SKM-1 (cell line): ENCODE data around the gene HNRNPD.
"Not testable (repeated sequence)": the region's sequence is repeated elsewhere in the genome, so short reads cannot be mapped to it uniquely, and the experiment has no call there.

Source experiments
- DNase-seq: peaks from one replicate; lab custom pipeline; 2025; ENCODE audit not compliant: unreplicated experiment; lab: John Stamatoyannopoulos, UW

HNRNPD gene, protein sequence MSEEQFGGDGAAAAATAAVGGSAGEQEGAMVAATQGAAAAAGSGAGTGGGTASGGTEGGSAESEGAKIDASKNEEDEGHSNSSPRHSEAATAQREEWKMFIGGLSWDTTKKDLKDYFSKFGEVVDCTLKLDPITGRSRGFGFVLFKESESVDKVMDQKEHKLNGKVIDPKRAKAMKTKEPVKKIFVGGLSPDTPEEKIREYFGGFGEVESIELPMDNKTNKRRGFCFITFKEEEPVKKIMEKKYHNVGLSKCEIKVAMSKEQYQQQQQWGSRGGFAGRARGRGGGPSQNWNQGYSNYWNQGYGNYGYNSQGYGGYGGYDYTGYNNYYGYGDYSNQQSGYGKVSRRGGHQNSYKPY

DNA sequence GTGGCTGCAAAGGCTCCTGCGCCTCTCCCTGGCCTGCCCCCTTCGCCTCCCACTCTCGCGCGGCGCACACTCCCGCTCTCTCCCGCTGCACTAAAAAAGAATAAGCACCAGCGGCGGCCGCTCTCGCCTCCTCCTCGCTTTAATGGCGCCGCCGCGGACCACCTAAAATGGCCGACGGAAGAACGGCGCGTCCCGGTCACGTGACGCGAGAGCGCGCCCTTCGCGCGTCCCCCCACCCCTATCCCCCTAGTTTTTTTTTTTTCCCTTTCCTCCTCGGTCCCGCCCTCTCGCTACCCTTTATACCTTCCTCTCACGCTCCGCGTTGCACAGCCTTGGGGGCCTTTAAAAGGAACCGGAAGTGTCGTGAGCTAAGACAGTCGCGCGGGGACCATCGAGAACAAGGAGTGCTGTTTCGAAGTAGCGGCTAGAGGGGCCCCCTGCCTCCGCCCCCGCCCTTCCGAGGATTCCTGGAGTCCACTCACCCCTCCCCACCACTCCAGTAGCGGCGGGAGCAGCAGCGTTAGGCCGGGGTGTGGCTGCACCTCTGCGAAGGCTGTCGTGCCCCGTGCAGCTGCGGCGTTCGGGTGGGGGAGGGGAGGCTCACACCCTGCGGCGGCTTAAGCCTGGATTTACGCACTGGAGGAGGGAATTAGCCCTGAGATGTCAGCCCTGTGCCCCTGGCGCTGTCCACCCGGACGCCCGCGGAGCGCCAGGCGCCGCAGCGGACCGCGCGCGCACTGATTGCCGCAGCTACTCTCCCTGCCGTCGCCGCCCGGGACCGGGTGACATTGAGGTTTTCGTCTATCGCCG is at the start of gene HNRNPD:
Gene HNRNPD, minus strand, starts transcription at position 176 of the 810 bp plus-strand sequence. CDS start 313 bp downstream, outside the sequence.
- peak; percentile 98 for DNase-seq

DNA sequence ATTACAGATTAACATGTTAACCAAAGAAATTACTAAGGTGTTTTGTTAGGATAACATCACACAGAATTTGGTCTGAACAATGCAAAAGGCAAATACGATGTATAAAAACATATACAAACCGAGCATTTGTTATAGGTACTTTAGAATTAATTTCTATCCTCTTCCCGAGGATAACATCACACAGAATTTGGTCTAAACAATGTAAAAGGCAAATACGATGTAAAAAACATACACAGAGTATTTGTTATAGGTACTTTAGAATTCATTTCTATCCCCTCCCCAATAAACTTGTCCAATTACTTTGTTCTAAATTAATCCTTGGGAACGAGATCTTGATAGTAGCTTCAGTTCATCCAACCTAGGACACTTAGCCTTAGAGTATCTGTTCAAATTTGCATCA is 48.8 kb upstream of the HNRNPD start:
- no peak for DNase-seq

DNA sequence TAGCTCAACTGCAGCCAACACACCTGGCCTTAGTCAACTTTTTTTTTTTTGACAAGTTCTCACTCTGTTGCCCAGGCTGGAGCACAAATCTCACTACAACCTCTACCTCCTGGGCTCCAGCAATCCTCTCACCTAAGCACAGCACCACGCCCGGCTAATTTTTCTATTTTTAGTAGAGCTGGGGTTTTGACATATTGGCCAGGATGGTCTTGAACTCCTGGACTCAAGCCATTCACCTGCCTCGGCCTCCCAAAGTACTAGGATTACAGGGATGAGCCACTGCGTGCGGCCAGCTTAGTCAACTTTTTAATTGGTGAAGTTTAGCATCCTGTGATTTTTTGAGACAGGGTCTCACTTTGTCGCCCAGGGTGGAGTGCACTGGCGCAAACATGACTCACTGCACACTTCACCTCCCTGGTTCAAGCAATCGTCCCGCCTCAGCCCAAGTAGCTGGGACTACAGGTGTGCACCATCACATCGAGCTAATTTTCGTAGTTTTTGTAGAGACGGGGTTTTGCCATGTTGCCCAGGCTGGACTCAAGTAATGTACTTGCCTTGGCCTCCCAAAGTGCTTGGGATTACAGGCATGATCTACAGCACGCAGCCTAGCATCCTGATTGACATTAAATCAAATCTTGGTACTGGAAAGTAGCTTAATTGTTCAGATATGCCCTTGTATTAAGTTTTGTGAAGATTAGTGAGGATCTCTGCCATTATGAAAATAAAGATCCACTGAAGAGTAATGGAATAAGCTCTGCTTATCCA is 48.2 kb upstream of the HNRNPD start:
- no peak for DNase-seq

DNA sequence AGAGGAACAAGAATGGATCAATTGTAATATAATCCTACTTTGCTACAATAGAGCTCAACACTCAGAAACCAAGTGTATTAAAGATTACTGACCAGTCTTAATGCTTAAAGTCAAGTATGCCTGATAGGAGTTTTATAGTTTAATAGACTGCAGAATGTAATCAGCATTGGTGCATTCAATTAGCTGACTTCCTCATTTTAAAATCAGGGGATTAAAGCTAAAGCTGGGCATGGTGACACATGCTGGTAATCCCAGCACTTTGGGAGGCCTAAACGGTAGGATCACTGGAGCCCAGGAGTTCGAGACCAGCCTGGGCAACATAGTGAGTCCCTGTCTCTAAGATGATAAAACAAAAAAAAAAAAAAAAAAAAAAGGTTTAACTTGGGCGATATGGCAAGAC is 45.7 kb upstream of the HNRNPD start:
- no peak for DNase-seq

DNA sequence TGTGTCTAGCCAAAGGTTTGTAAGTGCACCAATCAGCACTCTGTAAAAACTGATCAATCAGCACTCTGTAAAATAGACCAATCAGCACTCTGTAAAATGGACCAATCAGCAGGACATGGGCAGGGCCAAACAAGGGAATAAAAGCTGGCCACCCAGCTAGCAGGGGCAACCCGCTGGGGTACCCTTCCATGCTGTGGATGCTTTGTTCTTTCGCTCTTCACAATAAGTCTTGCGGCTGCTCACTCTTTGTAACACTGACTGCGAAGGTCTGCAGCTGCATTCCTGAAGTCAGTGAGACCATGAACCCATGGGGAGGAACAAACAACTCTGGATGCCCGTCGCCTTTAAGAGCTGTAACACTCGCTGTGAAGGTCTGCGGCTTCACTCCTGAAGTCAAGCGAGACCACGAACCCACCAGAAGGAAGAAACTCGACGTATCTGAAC is 42.2 kb upstream of the HNRNPD start:
- no peak for DNase-seq

DNA sequence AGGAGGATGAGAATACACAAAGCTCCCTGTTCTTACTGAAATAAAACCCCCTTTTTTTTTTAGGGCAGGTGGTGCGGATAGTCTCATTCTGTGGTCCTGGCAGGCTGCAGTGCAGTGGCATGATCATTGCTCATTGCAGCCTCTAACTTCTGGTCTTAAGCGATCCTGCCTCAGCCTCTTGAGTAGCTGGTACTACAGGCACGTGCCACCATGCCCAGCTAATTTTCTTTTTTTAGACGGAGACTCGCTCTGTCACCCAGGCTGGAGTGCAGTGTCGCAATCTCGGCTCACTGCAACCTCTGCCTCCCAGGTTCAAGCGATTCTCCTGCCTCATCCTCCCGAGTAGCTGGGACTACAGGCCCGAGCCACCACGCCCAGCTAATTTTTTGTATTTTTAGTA is 41.3 kb upstream of the HNRNPD start:
- DNase-seq = not testable (repeated sequence)

DNA sequence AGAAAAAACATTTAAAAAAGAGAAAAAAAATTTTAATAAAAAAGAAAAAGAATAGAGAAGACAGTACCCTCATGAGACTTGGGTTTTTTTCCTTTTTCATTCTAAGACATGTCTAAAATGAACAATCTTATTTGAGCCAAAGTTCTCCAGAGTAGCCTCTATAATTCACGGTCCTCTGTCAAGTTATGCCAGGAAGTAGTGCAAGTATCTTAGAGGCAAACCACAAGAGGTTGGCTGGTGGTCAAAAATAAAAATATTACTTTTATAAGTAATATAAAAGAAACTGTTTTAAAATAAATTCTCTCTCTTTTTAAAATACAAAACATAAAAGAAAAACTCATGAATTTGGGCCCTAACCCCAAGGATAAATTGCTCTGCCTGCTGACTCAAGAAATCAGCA is 29.9 kb upstream of the HNRNPD start:
- no peak for DNase-seq

DNA sequence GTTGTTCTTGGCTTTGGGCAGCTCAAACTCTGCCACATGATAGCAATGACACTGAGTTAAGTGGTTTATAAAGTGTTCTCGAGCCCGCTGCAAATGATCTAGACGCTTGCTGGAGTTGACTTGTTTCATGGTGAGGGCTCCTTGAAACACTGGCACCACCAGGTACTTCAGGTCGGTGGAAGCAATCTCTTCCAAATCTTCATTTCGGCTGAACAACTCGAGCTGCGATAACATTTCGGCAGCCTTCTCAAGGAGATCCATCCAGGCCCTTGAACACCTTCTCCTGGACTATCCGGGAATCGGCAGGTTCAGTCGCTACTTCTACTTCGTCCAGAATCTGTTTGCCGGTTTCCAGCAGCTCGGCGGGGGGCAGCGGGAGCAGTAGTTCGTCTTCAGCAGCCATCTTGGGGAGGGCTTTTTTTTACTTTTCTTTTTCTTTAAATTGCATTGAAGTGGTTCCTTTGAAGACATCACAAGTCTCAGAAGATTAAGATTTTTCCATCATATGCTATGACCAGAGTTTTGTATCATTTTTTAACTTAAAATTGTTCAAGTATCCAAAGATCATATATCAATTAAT is 28.5 kb upstream of the HNRNPD start:
- no peak for DNase-seq

DNA sequence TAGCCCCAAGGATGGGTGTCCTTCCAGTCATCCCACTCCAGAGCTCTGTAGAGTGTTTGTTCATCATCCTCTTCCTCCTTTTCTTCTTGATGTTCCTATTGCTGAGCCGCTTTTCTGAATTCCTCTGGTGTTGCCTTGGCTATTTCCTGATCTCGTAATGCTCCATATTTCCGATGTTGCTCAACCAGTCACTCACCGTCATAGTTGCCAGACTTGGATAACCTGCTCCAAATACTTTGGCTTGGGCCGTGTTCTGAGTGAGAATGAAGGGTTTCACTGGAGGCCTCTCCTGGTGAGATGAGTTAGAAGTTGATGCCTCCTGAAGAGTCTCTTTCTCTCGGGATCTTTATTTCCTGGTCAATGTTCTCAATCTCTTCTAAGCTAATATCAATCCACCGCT is 27.8 kb upstream of the HNRNPD start:
- no peak for DNase-seq

DNA sequence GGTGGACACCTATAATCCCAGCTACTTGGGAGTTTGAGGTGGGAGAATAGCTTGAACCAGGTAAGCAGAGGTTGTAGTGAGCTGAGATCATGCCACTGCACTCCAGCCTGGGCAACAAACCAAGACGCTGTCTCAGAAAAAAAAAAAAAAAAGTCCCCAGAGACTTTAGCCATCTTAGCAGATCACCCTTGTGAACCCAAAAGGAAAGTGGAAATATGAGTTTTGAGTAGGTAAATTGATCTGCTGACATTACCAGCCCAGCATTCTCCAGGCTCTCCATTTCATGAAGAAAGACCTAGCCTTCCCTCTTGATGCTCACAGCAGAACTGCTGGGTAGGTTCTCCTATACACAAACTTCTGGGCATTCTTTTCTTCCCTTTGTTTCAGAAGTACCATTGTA is 24.5 kb upstream of the HNRNPD start:
- DNase-seq = no peak

DNA sequence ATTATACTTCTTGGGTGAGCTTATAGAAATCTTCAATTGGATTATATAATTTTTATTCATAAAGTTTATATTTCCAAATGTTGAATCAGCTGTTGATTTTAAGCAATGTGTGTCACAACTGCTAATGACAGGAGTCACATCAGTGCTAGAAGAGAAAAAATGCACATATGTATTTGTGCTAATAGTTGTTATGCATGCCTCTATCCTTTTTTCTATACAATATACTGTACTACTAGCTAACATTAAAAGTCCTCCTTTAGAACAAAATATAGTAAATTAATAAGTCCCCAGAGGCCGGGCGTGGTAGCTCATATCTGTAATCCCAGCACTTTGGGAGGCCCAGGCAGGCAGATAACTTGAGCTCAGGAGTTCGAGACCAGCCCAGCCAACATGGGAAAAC is 23.7 kb upstream of the HNRNPD start:
- DNase-seq = no peak

DNA sequence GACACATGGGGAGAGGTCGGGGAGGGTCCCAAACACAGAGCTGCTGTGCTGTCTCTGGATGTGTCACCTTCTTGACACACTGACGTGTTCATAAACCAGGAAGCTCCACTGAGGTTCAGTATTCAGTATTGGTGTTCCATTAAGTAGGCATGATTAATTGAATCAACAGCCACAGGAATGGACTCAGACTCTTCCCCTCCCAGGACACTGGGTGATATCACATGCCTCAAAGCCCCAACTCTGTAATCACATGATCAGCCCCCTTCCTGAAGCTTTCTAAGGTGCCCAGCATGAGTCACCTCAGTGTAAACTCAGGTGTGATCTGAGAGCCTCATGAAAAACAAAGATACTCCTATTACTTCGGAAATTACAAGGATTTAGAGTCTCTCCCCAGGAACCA is 21.1 kb upstream of the HNRNPD start:
- no peak for DNase-seq

DNA sequence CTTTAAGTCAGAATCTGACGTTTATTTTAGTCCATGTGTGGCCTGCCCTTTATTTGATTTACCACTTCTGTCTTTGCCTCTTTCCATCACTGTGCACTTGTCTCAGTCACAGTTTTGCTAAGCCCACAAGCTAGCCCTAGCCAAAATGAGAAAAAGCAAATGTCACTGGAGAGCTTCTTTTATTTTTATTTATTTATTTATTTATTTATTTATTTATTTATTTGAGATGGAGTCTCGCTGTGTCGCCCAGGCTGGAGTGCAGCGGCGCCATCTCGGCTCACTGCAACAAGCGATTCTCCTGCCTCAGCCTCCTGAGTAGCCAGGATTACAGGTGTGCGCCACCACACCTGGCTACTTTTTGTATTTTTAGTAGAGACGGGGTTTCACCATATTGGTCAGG is 16.3 kb upstream of the HNRNPD start:
- not testable (repeated sequence) for DNase-seq

DNA sequence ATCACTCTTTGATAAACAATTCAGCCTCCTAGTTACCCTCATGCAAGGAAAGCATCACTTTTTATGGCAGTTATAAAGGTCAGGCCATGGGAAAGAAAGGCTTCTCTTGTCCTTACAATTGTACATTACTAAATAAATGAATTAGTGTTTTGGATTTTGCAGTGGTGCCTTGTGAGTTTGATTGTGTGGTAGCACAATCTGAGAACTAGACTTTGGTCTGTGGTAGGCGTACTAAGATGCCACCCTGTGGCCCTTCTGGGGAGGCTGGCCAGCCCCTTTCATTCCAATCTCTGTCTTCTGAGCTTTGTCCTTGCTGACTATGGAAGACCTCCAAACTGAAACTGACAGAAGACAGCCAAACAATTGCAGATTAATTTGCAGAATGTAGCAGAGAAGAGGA is 14.6 kb upstream of the HNRNPD start:
- DNase-seq = no peak

DNA sequence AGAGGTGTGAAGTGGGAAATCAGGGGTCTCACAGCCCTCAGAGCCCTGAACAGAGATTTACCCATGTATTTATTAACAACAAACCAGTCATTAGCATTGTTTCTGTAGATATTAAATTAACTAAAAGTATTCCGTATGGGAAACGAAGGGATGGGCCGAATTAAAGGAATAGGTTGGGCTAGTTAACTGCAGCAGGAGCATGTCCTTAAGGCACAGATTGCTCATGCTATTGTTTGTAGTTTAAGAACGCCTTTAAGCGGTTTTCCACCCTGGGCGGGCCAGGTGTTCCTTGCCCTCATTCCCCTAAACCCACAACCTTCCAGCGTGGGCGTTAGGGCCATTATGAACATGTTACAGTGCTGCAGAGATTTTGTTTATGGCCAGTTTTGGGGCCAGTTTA is 12.5 kb upstream of the HNRNPD start:
- DNase-seq = not testable (repeated sequence)

DNA sequence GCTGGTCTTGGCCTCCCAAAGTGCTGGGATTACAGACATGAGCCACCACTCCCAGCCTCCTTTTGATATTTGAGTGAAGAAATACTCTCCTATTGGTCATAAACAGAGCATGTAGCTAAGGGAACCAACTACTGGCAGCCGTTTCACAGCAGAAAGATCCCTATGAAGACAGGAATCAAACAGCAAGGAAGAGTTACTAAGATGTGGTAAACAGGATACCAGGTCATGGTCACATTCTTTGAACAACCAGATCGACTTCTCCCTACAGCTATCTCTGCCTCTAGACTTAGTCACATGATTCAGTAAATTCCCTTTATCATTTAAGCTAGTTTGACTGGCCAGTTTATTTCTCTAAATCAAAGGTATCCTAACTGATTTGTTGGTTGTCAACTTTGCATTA is 9.0 kb upstream of the HNRNPD start:
- DNase-seq = no peak

DNA sequence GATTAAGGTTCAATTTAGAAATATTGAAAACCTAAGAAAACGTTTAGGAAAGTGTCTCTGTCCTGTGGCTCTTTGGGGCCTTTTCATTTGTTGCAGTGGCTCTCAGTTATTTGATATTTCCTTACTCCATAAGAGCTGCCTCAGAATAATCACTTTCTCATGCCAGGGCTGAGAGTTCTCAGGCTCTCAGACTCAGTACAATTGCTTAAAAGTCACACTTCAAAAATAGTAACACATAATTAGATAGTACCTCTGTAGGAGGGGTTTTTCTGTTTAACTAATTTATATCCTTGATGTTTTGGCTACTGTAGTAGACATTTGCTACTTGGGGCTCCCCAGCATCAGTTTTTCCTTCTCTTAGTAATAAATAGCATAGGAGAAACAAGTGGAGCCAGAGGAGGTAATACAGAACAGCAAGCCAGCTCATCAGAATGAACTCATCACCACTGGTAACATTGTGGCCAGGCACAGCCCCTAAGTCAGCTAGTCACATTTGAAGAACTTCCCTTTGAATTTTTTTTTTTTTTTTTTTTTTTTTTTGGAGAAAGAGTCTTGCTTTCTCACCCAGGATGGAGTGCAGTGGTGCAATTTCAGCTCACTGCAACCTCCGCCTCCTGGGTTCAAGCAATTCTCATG is 8.0 kb upstream of the HNRNPD start:
- no peak for DNase-seq

DNA sequence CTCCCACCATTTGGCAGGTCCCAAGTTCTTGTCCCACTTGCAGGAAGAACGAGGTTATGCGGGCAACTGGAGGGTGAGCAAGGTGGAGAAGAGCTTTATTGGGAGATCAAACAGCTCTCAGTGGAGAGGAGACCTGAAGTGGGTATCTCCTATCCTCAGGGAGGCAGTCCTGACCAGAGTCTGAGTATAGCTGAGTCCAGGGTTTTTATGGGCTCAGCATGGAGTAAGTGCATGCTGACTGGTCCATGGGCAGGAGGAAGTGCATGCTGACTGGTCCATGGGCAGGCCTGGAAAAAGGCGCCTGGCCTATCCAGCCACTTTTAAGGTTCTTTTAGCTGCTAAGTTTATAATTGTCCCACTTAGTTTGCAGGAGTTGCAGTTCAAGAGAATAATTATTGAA is 7.4 kb upstream of the HNRNPD start:
- no peak for DNase-seq

DNA sequence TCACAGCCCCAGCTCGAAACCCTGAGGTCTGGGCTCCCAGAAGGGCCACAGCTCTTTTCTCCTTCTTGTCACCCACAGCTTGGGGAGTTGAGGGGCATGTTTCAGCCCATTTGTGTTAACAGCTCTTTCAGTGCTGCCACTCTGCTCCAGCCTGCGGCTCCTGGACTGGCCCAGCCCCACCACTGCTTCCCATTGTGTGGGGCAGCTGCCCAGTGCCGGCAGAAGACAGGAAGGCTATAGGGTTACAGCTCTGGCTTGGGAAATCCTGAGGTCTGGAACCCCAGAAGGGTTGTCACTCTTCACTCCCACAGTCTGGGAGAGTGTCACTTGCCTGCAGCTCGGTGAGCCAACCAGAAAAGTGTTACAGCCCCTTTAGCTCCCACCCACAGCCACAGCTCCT is 7.0 kb upstream of the HNRNPD start:
- no peak for DNase-seq

DNA sequence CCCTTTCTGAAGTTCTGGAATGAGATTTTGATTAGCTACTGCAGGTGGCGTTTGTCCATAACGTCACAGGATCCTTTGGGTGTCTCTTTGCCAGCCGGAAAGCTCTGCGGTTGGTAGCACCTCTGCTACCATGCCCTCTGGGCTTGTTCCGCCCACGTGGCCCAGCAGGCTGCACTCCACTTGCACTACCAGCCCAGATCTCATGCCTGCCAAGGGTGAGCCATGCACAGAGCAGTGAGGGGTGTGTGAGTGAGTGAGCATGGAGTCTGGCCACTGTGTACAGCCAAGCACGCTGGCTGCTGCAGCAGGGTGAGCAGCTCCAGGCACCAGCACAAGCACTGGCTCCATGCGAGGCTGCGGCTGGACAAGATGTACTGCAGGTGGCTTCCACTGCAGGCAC is 6.6 kb upstream of the HNRNPD start:
- no peak for DNase-seq

DNA sequence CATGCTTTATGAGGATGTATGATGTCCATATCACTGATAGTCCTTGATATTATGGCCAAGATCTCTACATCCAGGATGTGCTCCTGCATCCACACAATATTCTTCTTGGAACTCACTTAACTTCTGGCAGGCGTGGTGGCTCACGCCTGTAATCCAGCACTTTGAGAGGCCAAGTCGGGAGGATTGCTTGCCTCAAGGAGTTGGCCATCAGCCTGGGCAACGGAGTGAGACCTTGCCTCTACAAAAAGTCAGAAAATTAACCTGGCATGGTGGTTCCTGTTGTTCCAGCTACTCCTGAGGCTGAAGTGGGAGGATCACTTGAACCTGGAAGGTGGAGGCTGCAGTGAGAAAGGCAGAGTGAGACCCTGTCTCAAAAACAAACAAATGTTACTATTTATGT is 2.3 kb upstream of the HNRNPD start:
- no peak for DNase-seq
